Measurements from ENCODE around the gene STMN3.

GRCh38 chr20:63633732-63634131, 19.5 kb downstream of the STMN3 start:
- TF ChIP-seq CTCF (IDR thresholded peaks at IDR 0.05; ENCODE audit: control extremely low read depth in 1 of 3, insufficient read depth in 1 of 3, low read depth in 1 of 3, low read length in 3 of 3) (no peak), SIX5 (IDR thresholded peaks at IDR 0.05; ENCODE audit: low read depth, low read length) (no peak), EZH2 (IDR thresholded peaks at IDR 0.05; ENCODE audit: low read depth, low read length, severe bottlenecking) (no peak), POLR2A (IDR thresholded peaks at IDR 0.05; ENCODE audit: control extremely low read depth in 1 of 2, low read depth in 2 of 2, low read length in 2 of 2) (no peak), CHD1 (IDR thresholded peaks at IDR 0.05; ENCODE audit: low read depth, low read length) (no peak), KDM1A (IDR thresholded peaks at IDR 0.05; ENCODE audit: borderline replicate concordance, low read length) (no peak), ATF3 (IDR thresholded peaks at IDR 0.05; ENCODE audit: insufficient read depth, low read depth, low read length) (no peak), MAX (IDR thresholded peaks at IDR 0.05) (no peak)

All from H1 (cell line).